ENCODE data around the gene CHI3L1. TPM values are rescaled to one million over a fixed set of nuclear protein-coding genes. Genes with fewer than 3 reads are reported as not detected.

The CHI3L1 gene
- total RNA-seq, 1 experiment from 2014 or later, result not detected

- H3K4me1 ChIP-seq (ENCODE audit: control insufficient read depth in 1 of 2, insufficient read depth in 2 of 2, low read length in 2 of 2), result peaks cover 5 to 21% of the 10 kb centered on the region in 2 experiments; a peak in 3 of 4 replicates
- CTCF ChIA-PET, result interaction anchor here (1.0 to 1.2 kb wide), 2 partner anchors 9 to 125 kb away, joined by 3 to 4 read pairs; no protein-coding TSS in a partner anchor
Observed at GRCh38 chr1:203163891-203164635, 22.4 kb downstream of the CHI3L1 start.

DNA sequence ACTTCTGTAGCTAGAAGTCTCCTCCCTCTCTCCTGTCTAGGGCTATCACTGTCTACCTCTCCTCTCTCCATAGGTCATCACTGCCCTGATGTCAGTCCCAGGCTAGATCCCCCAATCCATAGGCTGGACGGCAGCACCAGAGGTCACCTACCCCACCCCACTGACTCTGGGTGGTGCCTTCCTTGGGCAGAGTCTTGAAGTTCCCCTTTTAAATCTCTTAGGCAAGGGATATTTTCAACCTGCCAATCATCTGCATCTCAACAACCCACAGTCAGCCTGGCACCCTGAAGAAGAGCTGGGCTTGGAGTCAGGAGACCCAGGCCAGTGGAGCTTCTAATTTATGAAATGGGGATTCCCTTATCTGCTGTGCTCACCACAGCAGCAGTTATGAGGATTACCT is 24.1 kb downstream of the CHI3L1 start:
- H3K27ac ChIP-seq (ENCODE audit: low read depth, low read length), result no peak overlapping the region
- no peak overlapping the region for H2AFZ ChIP-seq (ENCODE audit: low read depth, low read length, poor library complexity, severe bottlenecking)
- no TSS peak for BruUV-seq (replicated peaks)
- no peaks in the 10 kb centered on the region for H3K36me3 ChIP-seq (ENCODE audit: control insufficient read depth in 1 of 2, insufficient read depth in 2 of 2, low read length in 2 of 2)
- H3K9me2 ChIP-seq (ENCODE audit: insufficient read depth), result no peaks in the 10 kb centered on the region
- DNase-seq (ENCODE audit: low read depth, low spot score) (no peak), ATAC-seq (no peak)
- POLR2A ChIA-PET, result no interaction called here
- H3K9ac ChIP-seq (ENCODE audit: low read length), result no peak overlapping the region
- H3K4me1 ChIP-seq (ENCODE audit: control insufficient read depth in 1 of 2, insufficient read depth in 2 of 2, low read length in 2 of 2), result peaks cover 5 to 20% of the 10 kb centered on the region in 2 experiments; a peak in 3 of 4 replicates
- no peaks in the 10 kb centered on the region for H3K9me3 ChIP-seq (ENCODE audit: control insufficient read depth in 1 of 2, insufficient read depth in 1 of 2, low read depth in 1 of 2, low read length in 2 of 2)
- no peak overlapping the region for H3K4me2 ChIP-seq (ENCODE audit: low read length)
- no peaks in the 10 kb centered on the region for H3K79me2 ChIP-seq (ENCODE audit: insufficient read depth, low read length)
- TF ChIP-seq REST (IDR thresholded peaks at IDR 0.05; ENCODE audit: low read depth) (no peak), SIN3A (IDR thresholded peaks at IDR 0.05; ENCODE audit: low read depth) (no peak)
- H3K4me3 ChIP-seq (replicated peaks in 1 of 2; ENCODE audit: low read depth in 1 of 2, low read length in 2 of 2), result no peak overlapping the region
- no peaks in the 10 kb centered on the region for H4K20me1 ChIP-seq (ENCODE audit: insufficient read depth)
- intact Hi-C loops (cut with micrococcal nuclease), result no loop called here
- RAD21 ChIA-PET (ENCODE audit: low non-redundant PET in 1 of 2, low total read pairs in 2 of 2, uncharacterized antibody in 2 of 2, unreplicated experiment in 2 of 2), result no interaction called here
- no peaks in the 10 kb centered on the region for H3K27me3 ChIP-seq (ENCODE audit: insufficient read depth, low read length)
- CTCF ChIA-PET, result interaction anchor here (0.8 to 3.0 kb wide), 2 partner anchors 11 to 14 kb away, joined by 3 to 17 read pairs; no protein-coding TSS in a partner anchor

More at GRCh38 chr1:203163891-203164635, 22.4 kb downstream of the CHI3L1 start:
- DNase-seq (ENCODE audit: low read depth, low spot score) (no peak), ATAC-seq (no peak)
- H4K20me1 ChIP-seq (ENCODE audit: insufficient read depth), result no peaks in the 10 kb centered on the region
- no peaks in the 10 kb centered on the region for H3K36me3 ChIP-seq (ENCODE audit: control insufficient read depth in 1 of 2, insufficient read depth in 2 of 2, low read length in 2 of 2)
- no peaks in the 10 kb centered on the region for H3K9me3 ChIP-seq (ENCODE audit: control insufficient read depth in 1 of 2, insufficient read depth in 1 of 2, low read depth in 1 of 2, low read length in 2 of 2)
- no peaks in the 10 kb centered on the region for H3K27me3 ChIP-seq (ENCODE audit: insufficient read depth, low read length)
- intact Hi-C loops (cut with micrococcal nuclease), result no loop called here
- RAD21 ChIA-PET (ENCODE audit: low non-redundant PET in 1 of 2, low total read pairs in 2 of 2, uncharacterized antibody in 2 of 2, unreplicated experiment in 2 of 2), result no interaction called here
- POLR2A ChIA-PET, result no interaction called here
- H3K9me2 ChIP-seq (ENCODE audit: insufficient read depth), result no peaks in the 10 kb centered on the region
- H3K9ac ChIP-seq (ENCODE audit: low read length), result no peak overlapping the region
- no TSS peak for BruUV-seq (replicated peaks)
- TF ChIP-seq SRF (IDR thresholded peaks at IDR 0.05; ENCODE audit: low read depth), result no peak
- no peaks in the 10 kb centered on the region for H3K79me2 ChIP-seq (ENCODE audit: insufficient read depth, low read length)
- no peak overlapping the region for H2AFZ ChIP-seq (ENCODE audit: low read depth, low read length, poor library complexity, severe bottlenecking)
- H3K4me2 ChIP-seq (ENCODE audit: low read length), result no peak overlapping the region
- no peak overlapping the region for H3K27ac ChIP-seq (ENCODE audit: low read depth, low read length)
- H3K4me3 ChIP-seq (replicated peaks in 1 of 2; ENCODE audit: low read depth in 1 of 2, low read length in 2 of 2), result no peak overlapping the region
